Cardiac muscle cell (in vitro differentiated cells and primary cell): ENCODE results near the gene AIG1. TPM values are rescaled to one million over a fixed set of nuclear protein-coding genes. Genes with fewer than 3 reads are reported as not detected.
A peak's percentile ranks its signal among the peaks of the same experiment; 100 is the strongest.
"Not testable (repeated sequence)": the region's sequence is repeated elsewhere in the genome, so short reads cannot be mapped to it uniquely, and the experiment has no call there.

ENCODE experiments used
- DNase-seq, 2 donors: peaks; one replicate each; pipeline versions ENCODE4 v3.0.0 to v3.0.0-alpha.2; 2010 to 2017; ENCODE audit warnings: low read depth in 1 of 2, low spot score in 1 of 2
- H3K27ac ChIP-seq: fragments of 200-600 bp; sonication (generic); 2 replicates; pipeline ENCODE4 v1.5.1; 2016
- H3K27me3 ChIP-seq: fragments of 200-600 bp; sonication (generic); 2 replicates; pipeline ENCODE4 v1.6.0; 2016; ENCODE audit warnings: control low read depth
- H3K36me3 ChIP-seq: fragments of 200-600 bp; sonication (generic); 2 replicates; pipeline ENCODE4 v1.5.1; 2016; ENCODE audit warnings: control low read depth
- H3K4me1 ChIP-seq: fragments of 200-600 bp; sonication (generic); 2 replicates; pipeline ENCODE4 v1.8.1; 2017; ENCODE audit warnings: low read depth, mild to moderate bottlenecking, mixed run types
- H3K4me3 ChIP-seq: fragments of 200-600 bp; sonication (generic); 2 replicates; pipeline ENCODE4 v1.5.1; 2016; ENCODE audit warnings: mild to moderate bottlenecking
- H3K9me3 ChIP-seq: fragments of 200-600 bp; sonication (generic); 2 replicates; pipeline ENCODE4 v1.5.1; 2017; ENCODE audit warnings: low read depth, mild to moderate bottlenecking, control low read depth
- polyA plus RNA-seq: library from polyadenylated mRNA; unstranded; fragments of >200 nt; fragmentation: Nextera tagmentation; extraction: Ambion mirVana; gene quantifications from 2 replicates; pipeline ENCODE4 v1.2.1, GENCODE V29; 2016
- total RNA-seq: library from RNA; depleted of rRNA; stranded (reverse); fragments of >200 nt; gene quantifications from 2 replicates; pipeline ENCODE4 v1.2.3, GENCODE V29; 2016
- TF ChIP-seq, protein P1 (sequence below): IDR thresholded peaks from 2 replicates; pipeline ENCODE4 v1.5.1; 2012; ENCODE audit warnings: low read depth, mild to moderate bottlenecking, low read length

The AIG1 gene, protein sequence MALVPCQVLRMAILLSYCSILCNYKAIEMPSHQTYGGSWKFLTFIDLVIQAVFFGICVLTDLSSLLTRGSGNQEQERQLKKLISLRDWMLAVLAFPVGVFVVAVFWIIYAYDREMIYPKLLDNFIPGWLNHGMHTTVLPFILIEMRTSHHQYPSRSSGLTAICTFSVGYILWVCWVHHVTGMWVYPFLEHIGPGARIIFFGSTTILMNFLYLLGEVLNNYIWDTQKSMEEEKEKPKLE
- 34.2 and 35.9 TPM in 2 replicates for total RNA-seq
- 55.4 and 57.3 TPM in 2 replicates for polyA plus RNA-seq

DNA sequence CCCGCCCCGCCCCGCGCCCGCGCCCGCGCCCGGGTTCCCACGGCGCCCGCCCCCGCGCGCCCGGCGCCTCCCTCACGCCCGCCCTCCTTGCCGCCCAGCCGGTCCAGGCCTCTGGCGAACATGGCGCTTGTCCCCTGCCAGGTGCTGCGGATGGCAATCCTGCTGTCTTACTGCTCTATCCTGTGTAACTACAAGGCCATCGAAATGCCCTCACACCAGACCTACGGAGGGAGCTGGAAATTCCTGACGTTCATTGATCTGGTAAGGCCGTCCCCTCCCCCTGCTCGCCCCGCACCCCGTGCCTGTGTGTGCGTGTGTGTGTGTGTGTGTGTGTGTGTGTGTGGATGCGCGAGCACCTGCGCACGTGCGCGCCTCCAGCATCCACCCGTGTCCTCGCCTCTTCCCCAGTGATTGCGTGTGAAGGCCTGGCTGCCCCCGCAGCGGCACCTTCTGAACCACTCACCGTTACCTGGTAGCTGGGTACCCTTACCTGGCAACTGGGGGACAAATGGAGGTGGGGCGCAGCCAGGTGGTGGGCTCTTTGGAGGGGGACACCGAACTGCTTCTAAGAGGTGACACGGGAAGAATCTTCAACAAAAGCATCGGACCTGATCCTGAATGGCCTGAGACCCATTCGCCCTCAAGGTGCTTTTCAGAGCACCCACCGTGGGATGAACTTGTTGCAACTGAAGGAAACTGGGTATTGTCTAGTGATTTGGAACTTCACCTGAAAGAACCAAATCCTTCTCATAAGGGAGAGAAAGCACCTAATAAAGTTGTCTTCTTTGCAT is at the start of gene AIG1:
Gene AIG1 (plus strand): TSS at position 84 of the 791 bp plus-strand sequence. CDS start 37 bp downstream, at position 121.
- no peaks in the 10 kb centered on the region for H3K36me3 ChIP-seq

DNA sequence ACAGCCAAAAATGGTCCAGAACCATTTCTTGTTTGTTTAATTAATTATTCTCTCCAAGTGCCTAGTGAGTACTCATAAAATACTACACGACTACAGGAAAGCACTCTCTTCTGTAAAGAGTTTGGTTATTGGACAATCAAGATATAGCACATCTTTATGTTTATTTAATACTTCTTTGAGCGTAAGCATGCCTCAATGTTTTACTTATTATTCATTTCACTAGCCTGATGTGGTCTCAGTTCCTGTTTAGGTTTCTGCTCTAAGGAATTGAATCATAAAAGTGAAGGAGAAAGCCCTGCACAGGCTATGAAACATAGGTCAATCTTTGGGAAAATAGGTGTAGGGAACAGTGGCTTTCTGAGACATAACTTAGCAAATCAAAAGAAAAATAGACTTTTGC is 45.9 kb upstream of the AIG1 start:
- no peak for DNase-seq
- TF ChIP-seq, protein P1, sequence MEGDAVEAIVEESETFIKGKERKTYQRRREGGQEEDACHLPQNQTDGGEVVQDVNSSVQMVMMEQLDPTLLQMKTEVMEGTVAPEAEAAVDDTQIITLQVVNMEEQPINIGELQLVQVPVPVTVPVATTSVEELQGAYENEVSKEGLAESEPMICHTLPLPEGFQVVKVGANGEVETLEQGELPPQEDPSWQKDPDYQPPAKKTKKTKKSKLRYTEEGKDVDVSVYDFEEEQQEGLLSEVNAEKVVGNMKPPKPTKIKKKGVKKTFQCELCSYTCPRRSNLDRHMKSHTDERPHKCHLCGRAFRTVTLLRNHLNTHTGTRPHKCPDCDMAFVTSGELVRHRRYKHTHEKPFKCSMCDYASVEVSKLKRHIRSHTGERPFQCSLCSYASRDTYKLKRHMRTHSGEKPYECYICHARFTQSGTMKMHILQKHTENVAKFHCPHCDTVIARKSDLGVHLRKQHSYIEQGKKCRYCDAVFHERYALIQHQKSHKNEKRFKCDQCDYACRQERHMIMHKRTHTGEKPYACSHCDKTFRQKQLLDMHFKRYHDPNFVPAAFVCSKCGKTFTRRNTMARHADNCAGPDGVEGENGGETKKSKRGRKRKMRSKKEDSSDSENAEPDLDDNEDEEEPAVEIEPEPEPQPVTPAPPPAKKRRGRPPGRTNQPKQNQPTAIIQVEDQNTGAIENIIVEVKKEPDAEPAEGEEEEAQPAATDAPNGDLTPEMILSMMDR = no peak

More for the DNA sequence above, at the start of gene AIG1:
- no peak for DNase-seq
- Histone ChIP-seq H3K27me3 (no peaks in the 10 kb centered on the region), H3K4me1 (no peaks in the 10 kb centered on the region), H3K9me3 (no peaks in the 10 kb centered on the region), H3K4me3 (peak within 1 kb of the TSS; percentile 66), H3K27ac (peak within 1 kb of the TSS; percentile 78)
- TF ChIP-seq, protein P1 = no peak

DNA sequence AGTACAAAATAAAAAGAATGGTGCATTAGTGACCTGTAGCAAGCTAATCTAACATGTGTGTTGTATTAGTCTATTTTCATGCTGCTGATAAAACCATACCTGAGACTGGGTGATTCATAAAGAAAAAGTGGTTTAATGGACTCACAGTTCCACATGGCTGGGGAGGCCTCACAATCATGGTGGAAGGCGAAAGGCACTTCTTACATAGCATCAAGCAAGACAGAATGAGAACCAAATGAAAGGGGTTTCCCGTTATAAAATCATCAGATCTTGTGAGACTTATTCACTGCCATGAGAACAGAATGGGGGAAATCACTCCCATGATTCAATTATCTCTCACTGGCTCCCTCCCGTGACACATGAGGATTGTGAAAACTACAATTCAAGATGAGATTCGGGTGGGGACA is 45.4 kb upstream of the AIG1 start:
- H3K27ac ChIP-seq = no peak overlapping the region
- no peaks in the 10 kb centered on the region for H3K9me3 ChIP-seq
- TF ChIP-seq, protein P1 = no peak
- no peaks in the 10 kb centered on the region for H3K4me1 ChIP-seq
- H3K27me3 ChIP-seq = no peaks in the 10 kb centered on the region
- no peak overlapping the region for H3K4me3 ChIP-seq
- H3K36me3 ChIP-seq = no peaks in the 10 kb centered on the region
- DNase-seq = no peak

More for the DNA sequence above, 45.9 kb upstream of the AIG1 start:
- Histone ChIP-seq H3K9me3 (no peaks in the 10 kb centered on the region), H3K27me3 (no peaks in the 10 kb centered on the region), H3K27ac (no peak overlapping the region), H3K4me1 (no peaks in the 10 kb centered on the region), H3K4me3 (no peak overlapping the region), H3K36me3 (no peaks in the 10 kb centered on the region)

DNA sequence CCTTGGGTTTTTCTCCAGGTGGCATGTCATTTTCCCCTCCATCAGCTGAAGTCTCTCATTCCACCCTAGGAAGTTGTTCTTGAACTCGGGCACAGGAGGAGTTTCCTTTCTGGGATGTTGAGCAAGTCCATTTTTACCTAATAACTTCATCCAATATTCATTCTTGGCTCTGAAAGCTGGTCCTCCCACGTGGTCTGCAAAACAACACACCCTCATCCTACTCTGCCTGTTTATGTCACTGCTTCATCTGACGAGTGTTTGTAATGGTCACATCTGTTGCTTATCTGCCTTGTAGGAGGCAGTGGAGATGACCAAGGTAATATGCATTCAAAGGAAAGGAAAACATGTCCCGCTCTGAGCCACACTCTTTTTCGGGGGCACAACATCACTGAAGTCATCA is 41.7 kb upstream of the AIG1 start:
- Histone ChIP-seq H3K36me3 (no peaks in the 10 kb centered on the region), H3K27me3 (no peaks in the 10 kb centered on the region), H3K9me3 (no peaks in the 10 kb centered on the region), H3K27ac (no peak overlapping the region), H3K4me3 (no peak overlapping the region), H3K4me1 (no peaks in the 10 kb centered on the region)
- peak in 1 of 2 donors; percentile 38 for DNase-seq
- TF ChIP-seq, protein P1 = no peak

DNA sequence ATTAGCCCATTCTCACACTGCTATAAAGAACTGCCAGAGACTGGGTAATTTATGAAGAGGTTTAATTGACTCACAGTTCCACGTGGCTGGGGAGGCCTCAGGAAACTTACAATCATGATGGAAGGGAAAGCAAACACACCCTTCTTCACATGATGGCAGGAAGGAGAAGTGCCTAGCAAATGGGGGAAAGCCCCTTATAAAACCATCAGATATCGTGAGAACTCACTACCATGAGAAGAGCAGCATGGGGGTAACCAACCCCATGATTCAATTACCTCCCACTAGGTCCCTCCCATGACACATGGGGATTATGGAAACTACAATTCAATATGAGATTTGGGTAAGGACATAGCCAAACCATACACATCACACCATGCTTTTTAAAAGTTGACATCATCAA is 39.8 kb upstream of the AIG1 start:
- not testable (repeated sequence) for H3K27me3 ChIP-seq, H3K36me3 ChIP-seq, H3K27ac ChIP-seq, DNase-seq, H3K9me3 ChIP-seq, H3K4me1 ChIP-seq, H3K4me3 ChIP-seq

DNA sequence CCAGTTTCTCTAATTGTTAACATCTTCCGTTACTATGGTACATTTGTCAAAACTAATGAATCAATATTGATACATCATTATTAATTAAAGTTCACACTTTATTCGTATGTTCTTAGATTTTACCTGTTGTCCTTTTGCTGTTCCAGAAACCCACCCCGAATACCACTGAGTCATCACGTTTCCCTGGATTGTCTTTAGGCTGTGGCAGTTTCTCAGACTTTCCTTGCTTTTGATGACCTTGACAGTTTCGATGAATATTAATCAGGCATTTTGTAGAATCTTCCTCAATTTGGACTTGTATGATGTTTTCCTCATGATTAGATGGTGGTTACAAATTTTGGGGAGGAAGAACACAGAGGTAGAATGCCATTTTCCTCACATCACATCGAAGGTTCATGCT is 39.1 kb upstream of the AIG1 start:
- no peak overlapping the region for H3K27ac ChIP-seq
- TF ChIP-seq, protein P1 = no peak
- no peaks in the 10 kb centered on the region for H3K9me3 ChIP-seq
- no peaks in the 10 kb centered on the region for H3K27me3 ChIP-seq
- H3K4me3 ChIP-seq = no peak overlapping the region
- H3K36me3 ChIP-seq = no peaks in the 10 kb centered on the region
- no peaks in the 10 kb centered on the region for H3K4me1 ChIP-seq
- no peak for DNase-seq
